Spleen (tissue), 11 donors: ENCODE results near the gene MINK1. TPM values are rescaled to one million over a fixed set of nuclear protein-coding genes. Genes with fewer than 3 reads are reported as not detected.
A peak's percentile ranks its signal among the peaks of the same experiment; 100 is the strongest.

Source experiments
- DNase-seq: peaks from one replicate; pipeline ENCODE4 v3.0.0-alpha.2; 2020
- H3K27ac ChIP-seq, 8 donors: fragments of 200-600 bp; sonication (generic) in 7 of 8; 1 replicate in 4 of 8; 2 replicates in 4 of 8; pipeline versions ENCODE4 v1.5.0 to v1.8.0; 2016 to 2021; ENCODE audit warnings: inconsistent platforms in 4 of 8, mild to moderate bottlenecking in 4 of 8, moderate library complexity in 1 of 8
- H3K27me3 ChIP-seq, 7 donors: fragments of 200-600 bp; sonication (generic) in 6 of 7; replicated peaks in 1 of 7; 1 replicate in 4 of 7; 2 replicates in 3 of 7; pipeline versions ENCODE4 v1.5.0 to v1.8.0; 2016 to 2021; ENCODE audit warnings: inconsistent platforms in 3 of 7, mild to moderate bottlenecking in 1 of 7
- H3K36me3 ChIP-seq, 6 donors: fragments of 200-600 bp; sonication (generic) in 5 of 6; 1 replicate in 4 of 6; 2 replicates in 2 of 6; pipeline versions ENCODE4 v1.5.0 to v1.8.0; 2016 to 2021; ENCODE audit warnings: inconsistent platforms in 2 of 6
- H3K4me1 ChIP-seq, 6 donors: fragments of 200-600 bp; sonication (generic) in 5 of 6; 1 replicate in 3 of 6; 2 replicates in 3 of 6; pipeline versions ENCODE4 v1.5.0 to v1.8.0; 2016 to 2021; ENCODE audit warnings: inconsistent platforms in 3 of 6
- H3K4me3 ChIP-seq, 8 donors: fragments of 200-600 bp; sonication (generic) in 7 of 8; 1 replicate in 4 of 8; 2 replicates in 4 of 8; pipeline versions ENCODE4 v1.5.0 to v1.8.0; 2016 to 2021; ENCODE audit warnings: inconsistent platforms in 4 of 8, mild to moderate bottlenecking in 4 of 8, moderate library complexity in 2 of 8
- H3K9me3 ChIP-seq, 8 donors: fragments of 200-600 bp; sonication (generic) in 7 of 8; 1 replicate in 4 of 8; 2 replicates in 4 of 8; pipeline versions ENCODE4 v1.5.0 to v1.8.0; 2016 to 2021; ENCODE audit warnings: inconsistent platforms in 4 of 8
- POLR2A ChIP-seq, 3 donors: fragments of 450-650 bp; IDR thresholded peaks; one replicate each; pipeline ENCODE4 v1.5.1; 2017; ENCODE audit warnings: antibody characterized with exemption in 3 of 3, mild to moderate bottlenecking in 1 of 3
- POLR2AphosphoS5 ChIP-seq, 3 donors: sonication (generic); formaldehyde crosslinking; IDR thresholded peaks; one replicate each; pipeline ENCODE4 v1.5.1; 2017; ENCODE audit warnings: antibody characterized with exemption in 3 of 3
- WGBS, 5 donors: extraction: QIAGEN DNeasy Blood & Tissue Kit in 3 of 5; methylation state at CpG; one replicate each; pipeline versions ENCODE4 v1.1.5 to v1.1.7; 2013 to 2018; 5-methylcytosine and 5-hydroxymethylcytosine counted together
- intact Hi-C: fragments of 100-400 bp; cut with DNase I; formaldehyde crosslinking; loops from one replicate; pipeline ENCODE4 v1.15.0; 2023; ENCODE audit warnings: low total_unique reads
- polyA plus RNA-seq, 3 donors: library from polyadenylated mRNA; stranded (reverse); fragments of 200-250 nt; gene quantifications; one replicate each; pipeline ENCODE4 v1.2.1, GENCODE V29; 2013
- total RNA-seq, 7 donors: library from RNA; depleted of rRNA in 3 of 7; stranded (reverse); fragments of >200 nt in 3 of 7; fragmentation: NEBNext Ultra II Directional in 4 of 7; extraction: Animal tissue kit (Norgen Biotek cat#: 25700) in 4 of 7; gene quantifications; one replicate each; pipeline versions ENCODE4 v1.1.0 to v1.2.1, GENCODE V29; 2016 to 2021
- TF ChIP-seq, protein P1 (sequence below), 11 experiments: fragments of 200-600 bp in 7 of 11; fragments of 450-650 bp in 4 of 11; sonication (generic) in 4 of 11; IDR thresholded peaks in 8 of 11; conservative IDR thresholded peaks in 3 of 11; 1 replicate in 7 of 11; 2 replicates in 4 of 11; pipeline versions ENCODE4 v1.4.0 to v1.8.0; 2016 to 2021; ENCODE audit warnings: antibody characterized with exemption in 11 of 11, inconsistent platforms in 4 of 11, mild to moderate bottlenecking in 1 of 11
- donor health status: healthy with polysubstance abuse.
- donor health status: DM: no; HTN: no; CAD: no; lungs with moderate emphysema.
- donor health status: DM: no; HTN: no; CAD: no.
- donor health status: Bipolar disorder and iron deficiency.
- donor health status: healthy.
- donor health status: DM: no; HTN: no; CAD: no.
- donor health status: DM: yes; HTN: yes; CAD: no.

Gene MINK1
- total and polyA plus RNA-seq, 10 donors = 15.9 to 129 (median 80.6) TPM

DNA sequence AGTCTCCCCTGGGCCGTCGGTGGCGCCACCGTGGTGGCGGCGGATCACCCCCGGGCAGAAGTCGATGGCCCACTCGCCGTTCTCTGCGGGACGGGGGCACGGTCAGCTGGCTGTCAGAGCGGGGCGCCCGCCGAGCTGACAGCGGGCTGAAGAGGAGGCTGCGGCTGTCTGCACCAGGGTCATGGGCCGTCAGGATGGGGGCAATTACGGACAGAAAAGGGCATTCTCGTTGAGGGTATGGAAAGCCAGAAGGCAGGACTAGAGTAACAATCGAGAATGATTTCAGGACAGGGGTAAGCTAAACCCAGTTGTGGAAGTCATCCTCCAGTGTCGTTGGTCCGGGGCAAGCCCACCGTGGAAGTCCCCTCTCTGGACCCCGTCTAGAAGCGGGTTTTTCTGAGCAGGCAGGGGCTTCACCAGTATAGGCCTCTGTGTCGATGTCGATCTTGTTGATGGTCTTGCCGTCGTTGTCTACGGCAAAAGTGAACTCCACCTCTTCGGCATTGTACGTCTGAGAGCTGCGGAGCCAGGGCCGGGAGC is 68.0 kb downstream of the MINK1 start:
- intact Hi-C loops = no loop called here
- H3K9me3 ChIP-seq = no peaks in the 10 kb centered on the region
- WGBS, 5 donors = 31 to 59% (median 42%) methylated on average over 33 to 37 of the region's 37 CpGs
- peaks cover 0 to 17% (median 10%) of the 10 kb centered on the region in 6 donors for H3K36me3 ChIP-seq
- TF ChIP-seq POLR2AphosphoS5 (IDR thresholded peaks at IDR 0.05) = no peak
- TF ChIP-seq, protein P1, sequence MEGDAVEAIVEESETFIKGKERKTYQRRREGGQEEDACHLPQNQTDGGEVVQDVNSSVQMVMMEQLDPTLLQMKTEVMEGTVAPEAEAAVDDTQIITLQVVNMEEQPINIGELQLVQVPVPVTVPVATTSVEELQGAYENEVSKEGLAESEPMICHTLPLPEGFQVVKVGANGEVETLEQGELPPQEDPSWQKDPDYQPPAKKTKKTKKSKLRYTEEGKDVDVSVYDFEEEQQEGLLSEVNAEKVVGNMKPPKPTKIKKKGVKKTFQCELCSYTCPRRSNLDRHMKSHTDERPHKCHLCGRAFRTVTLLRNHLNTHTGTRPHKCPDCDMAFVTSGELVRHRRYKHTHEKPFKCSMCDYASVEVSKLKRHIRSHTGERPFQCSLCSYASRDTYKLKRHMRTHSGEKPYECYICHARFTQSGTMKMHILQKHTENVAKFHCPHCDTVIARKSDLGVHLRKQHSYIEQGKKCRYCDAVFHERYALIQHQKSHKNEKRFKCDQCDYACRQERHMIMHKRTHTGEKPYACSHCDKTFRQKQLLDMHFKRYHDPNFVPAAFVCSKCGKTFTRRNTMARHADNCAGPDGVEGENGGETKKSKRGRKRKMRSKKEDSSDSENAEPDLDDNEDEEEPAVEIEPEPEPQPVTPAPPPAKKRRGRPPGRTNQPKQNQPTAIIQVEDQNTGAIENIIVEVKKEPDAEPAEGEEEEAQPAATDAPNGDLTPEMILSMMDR (IDR thresholded peaks at IDR 0.05 in 8 of 11, conservative IDR thresholded peaks at IDR 0.05 in 3 of 11) = no peak
- no peak for TF ChIP-seq POLR2A (IDR thresholded peaks at IDR 0.05)
- peak overlapping the region in 7 of 8 donors; percentile 51 to 79 (median 74) for H3K27ac ChIP-seq
- H3K27me3 ChIP-seq = peaks cover 0 to 43% (median 0%) of the 10 kb centered on the region in 7 donors
- DNase-seq = no peak
- peak overlapping the region in 7 of 8 donors; percentile 10 to 81 (median 53) for H3K4me3 ChIP-seq
- H3K4me1 ChIP-seq = peaks cover 34 to 60% (median 50%) of the 10 kb centered on the region in 6 donors

DNA sequence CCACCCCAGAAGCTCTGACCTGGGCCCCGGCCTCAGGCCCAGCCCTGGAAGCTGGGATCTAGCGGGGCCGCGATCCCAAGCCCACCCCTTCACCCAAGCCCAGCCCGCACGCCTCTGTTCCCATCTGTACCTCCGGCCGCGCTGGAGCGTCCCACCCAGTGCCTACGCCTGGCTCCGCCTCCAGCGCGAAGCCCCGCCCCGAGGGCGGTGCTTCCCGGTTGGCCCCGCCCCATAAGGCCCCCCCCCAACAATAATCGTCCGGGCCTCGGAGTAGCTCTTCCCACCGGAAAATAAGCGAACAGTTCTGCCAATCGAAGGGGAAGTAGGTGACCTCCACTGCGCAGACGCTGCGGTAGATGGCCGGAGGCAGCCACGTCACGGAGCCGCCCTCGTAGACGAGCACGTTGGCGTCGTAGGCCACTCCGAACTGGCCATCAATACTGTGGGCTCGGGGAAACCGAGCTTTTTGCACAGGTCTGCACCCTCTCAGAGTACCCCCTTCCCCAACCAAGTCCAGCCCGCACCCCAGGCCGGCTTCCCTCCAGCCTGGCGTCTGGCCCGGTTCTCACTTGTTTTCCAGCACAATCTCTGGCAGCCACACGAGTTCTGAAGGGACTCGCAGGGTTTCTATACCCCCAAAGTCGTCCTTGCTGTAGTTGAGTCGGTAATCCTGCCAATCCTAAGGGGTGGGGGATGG is 68.7 kb downstream of the MINK1 start:
- H3K4me1 ChIP-seq = peaks cover 34 to 60% (median 50%) of the 10 kb centered on the region in 6 donors
- peaks cover 0 to 43% (median 0%) of the 10 kb centered on the region in 7 donors for H3K27me3 ChIP-seq
- peaks cover 0 to 10% (median 4%) of the 10 kb centered on the region in 6 donors for H3K36me3 ChIP-seq
- 33 to 74% (median 41%) methylated on average over 27 to 48 of the region's 48 CpGs for WGBS, 5 donors
- peak overlapping the region in 7 of 8 donors; percentile 51 to 79 (median 74) for H3K27ac ChIP-seq
- TF ChIP-seq POLR2AphosphoS5 (IDR thresholded peaks at IDR 0.05) (peak; percentile 17 to 77 (median 76)), POLR2A (IDR thresholded peaks at IDR 0.05) (no peak)
- TF ChIP-seq, protein P1 (IDR thresholded peaks at IDR 0.05 in 8 of 11, conservative IDR thresholded peaks at IDR 0.05 in 3 of 11) = no peak
- intact Hi-C loops = no loop called here
- peak; percentile 95 for DNase-seq
- peak overlapping the region in 5 of 8 donors; percentile 45 to 81 (median 56) for H3K4me3 ChIP-seq
- H3K9me3 ChIP-seq = no peaks in the 10 kb centered on the region

DNA sequence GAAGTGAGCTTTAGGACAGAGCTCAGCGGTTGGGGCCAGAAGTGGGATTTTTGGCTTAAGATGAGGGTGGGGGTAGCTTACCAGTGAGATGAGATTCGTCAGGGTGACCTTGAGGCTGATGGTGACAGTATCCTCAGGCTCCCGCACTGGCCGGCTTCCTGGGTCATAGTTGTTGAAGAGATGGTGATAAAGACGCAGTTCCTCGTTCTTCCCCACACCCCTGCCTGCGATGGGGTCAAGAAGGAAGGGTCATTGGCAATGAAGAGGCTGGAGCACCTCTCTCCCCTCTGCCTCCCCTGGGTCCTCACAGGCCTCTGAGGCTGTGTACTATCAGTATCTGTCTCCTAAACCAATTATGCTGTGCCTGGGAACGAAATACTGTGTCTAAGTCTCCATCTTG is 69.4 kb downstream of the MINK1 start:
- Histone ChIP-seq H3K36me3 (peaks cover 0 to 3% (median 0%) of the 10 kb centered on the region in 6 donors), H3K4me3 (peak overlapping the region in 1 of 8 donors; percentile 81), H3K9me3 (no peaks in the 10 kb centered on the region), H3K4me1 (peaks cover 34 to 60% (median 50%) of the 10 kb centered on the region in 6 donors), H3K27me3 (peaks cover 0 to 43% (median 0%) of the 10 kb centered on the region in 7 donors), H3K27ac (peak overlapping the region in 7 of 8 donors; percentile 47 to 79 (median 74))
- WGBS, 5 donors = 57 to 78% (median 65%) methylated on average over 8 of the region's 8 CpGs
- no peak for DNase-seq
- intact Hi-C loops = no loop called here
- TF ChIP-seq POLR2AphosphoS5 (IDR thresholded peaks at IDR 0.05) (no peak), POLR2A (IDR thresholded peaks at IDR 0.05) (no peak)
- TF ChIP-seq, protein P1 (IDR thresholded peaks at IDR 0.05 in 8 of 11, conservative IDR thresholded peaks at IDR 0.05 in 3 of 11) = no peak
